ENCODE measurements around the gene COL4A2. TPM values are rescaled to one million over a fixed set of nuclear protein-coding genes. Genes with fewer than 3 reads are reported as not detected.

COL4A2 gene
- total RNA-seq, 1 experiment from 2014 or later = 177 TPM

GRCh38 chr13:110402299-110403069, 95.4 kb downstream of the COL4A2 start:
- DNase-seq (ENCODE audit: low spot score) = no peak

- peak; percentile 54 for DNase-seq (ENCODE audit: low spot score)
Observed at GRCh38 chr13:110403315-110403714, 96.2 kb downstream of the COL4A2 start.

GRCh38 chr13:110403721-110404120, 96.6 kb downstream of the COL4A2 start:
- DNase-seq (ENCODE audit: low spot score) = no peak

- DNase-seq (ENCODE audit: low spot score) = no peak
Observed at GRCh38 chr13:110404321-110404720, 97.2 kb downstream of the COL4A2 start.

GRCh38 chr13:110405597-110406450, 98.7 kb downstream of the COL4A2 start:
- peak; percentile 62 for DNase-seq (ENCODE audit: low spot score)

- DNase-seq (ENCODE audit: low spot score) = no peak
Observed at GRCh38 chr13:110407021-110407420, 99.9 kb downstream of the COL4A2 start.

GRCh38 chr13:110407531-110407930, 100.4 kb downstream of the COL4A2 start:
- peak; percentile 56 for DNase-seq (ENCODE audit: low spot score)

- DNase-seq (ENCODE audit: low spot score) = peak; percentile 75
Observed at GRCh38 chr13:110408286-110408685, 101.2 kb downstream of the COL4A2 start.

- DNase-seq (ENCODE audit: low spot score) = peak; percentile 96
Observed at GRCh38 chr13:110409581-110409992, 102.5 kb downstream of the COL4A2 start.

- no peak for DNase-seq (ENCODE audit: low spot score)
Observed at GRCh38 chr13:110410000-110410399, 102.9 kb downstream of the COL4A2 start.

GRCh38 chr13:110410936-110411687, 104.0 kb downstream of the COL4A2 start:
- no peak for DNase-seq (ENCODE audit: low spot score)

GRCh38 chr13:110411688-110412059, 104.6 kb downstream of the COL4A2 start:
- DNase-seq (ENCODE audit: low spot score) = no peak

GRCh38 chr13:110412132-110412914, 105.2 kb downstream of the COL4A2 start:
- DNase-seq (ENCODE audit: low spot score) = peak; percentile 98

- DNase-seq (ENCODE audit: low spot score) = no peak
Observed at GRCh38 chr13:110413016-110413675, 106.1 kb downstream of the COL4A2 start.

GRCh38 chr13:110413676-110414040, 106.6 kb downstream of the COL4A2 start:
- no peak for DNase-seq (ENCODE audit: low spot score)

- DNase-seq (ENCODE audit: low spot score) = no peak
Observed at GRCh38 chr13:110414283-110414682, 107.2 kb downstream of the COL4A2 start.

GRCh38 chr13:110414931-110415330, 107.8 kb downstream of the COL4A2 start:
- DNase-seq (ENCODE audit: low spot score) = no peak

GRCh38 chr13:110415669-110416068, 108.6 kb downstream of the COL4A2 start:
- DNase-seq (ENCODE audit: low spot score) = peak; percentile 50

- DNase-seq (ENCODE audit: low spot score) = no peak
Observed at GRCh38 chr13:110416131-110417025, 109.3 kb downstream of the COL4A2 start.

- DNase-seq (ENCODE audit: low spot score) = no peak
Observed at GRCh38 chr13:110418944-110419343, 111.9 kb downstream of the COL4A2 start.
